IPS DF 6.9 (cell line): Measurements from ENCODE around the gene PUS1.

ENCODE experiments used
- DNase-seq: peaks from one replicate; pipeline ENCODE4 v3.0.0-alpha.2; 2013; ENCODE audit warnings: low read depth, low spot score
- H3K27ac ChIP-seq: one replicate; pipeline ENCODE4 v1.5.1; 2013; ENCODE audit warnings: low read length, control low read depth
- H3K27me3 ChIP-seq: 2 replicates; pipeline ENCODE4 v1.6.1; 2013; ENCODE audit warnings: mild to moderate bottlenecking, low read length; ENCODE audit not compliant: control insufficient read depth, insufficient read depth
- H3K36me3 ChIP-seq: 2 replicates; pipeline ENCODE4 v1.6.1; 2013; ENCODE audit warnings: low read length; ENCODE audit not compliant: control insufficient read depth, insufficient read depth
- H3K4me1 ChIP-seq: 2 replicates; pipeline ENCODE4 v1.6.1; 2013; ENCODE audit warnings: low read length; ENCODE audit not compliant: control insufficient read depth, insufficient read depth
- H3K4me3 ChIP-seq: 2 replicates; pipeline ENCODE4 v1.5.1; 2013; ENCODE audit warnings: mild to moderate bottlenecking, low read length
- H3K9me3 ChIP-seq: 2 replicates; pipeline ENCODE4 v1.6.1; 2013; ENCODE audit warnings: low read length, inconsistent platforms; ENCODE audit not compliant: control insufficient read depth, insufficient read depth
- WGBS: extraction: QIAGEN DNeasy Blood & Tissue Kit; methylation state at CpG from one replicate; pipeline ENCODE4 v1.1.7; 2013; ENCODE audit warnings: mixed read lengths, missing lambda C conversion rate; ENCODE audit not compliant: insufficient read length, insufficient coverage; 5-methylcytosine and 5-hydroxymethylcytosine counted together

PUS1 gene

DNA sequence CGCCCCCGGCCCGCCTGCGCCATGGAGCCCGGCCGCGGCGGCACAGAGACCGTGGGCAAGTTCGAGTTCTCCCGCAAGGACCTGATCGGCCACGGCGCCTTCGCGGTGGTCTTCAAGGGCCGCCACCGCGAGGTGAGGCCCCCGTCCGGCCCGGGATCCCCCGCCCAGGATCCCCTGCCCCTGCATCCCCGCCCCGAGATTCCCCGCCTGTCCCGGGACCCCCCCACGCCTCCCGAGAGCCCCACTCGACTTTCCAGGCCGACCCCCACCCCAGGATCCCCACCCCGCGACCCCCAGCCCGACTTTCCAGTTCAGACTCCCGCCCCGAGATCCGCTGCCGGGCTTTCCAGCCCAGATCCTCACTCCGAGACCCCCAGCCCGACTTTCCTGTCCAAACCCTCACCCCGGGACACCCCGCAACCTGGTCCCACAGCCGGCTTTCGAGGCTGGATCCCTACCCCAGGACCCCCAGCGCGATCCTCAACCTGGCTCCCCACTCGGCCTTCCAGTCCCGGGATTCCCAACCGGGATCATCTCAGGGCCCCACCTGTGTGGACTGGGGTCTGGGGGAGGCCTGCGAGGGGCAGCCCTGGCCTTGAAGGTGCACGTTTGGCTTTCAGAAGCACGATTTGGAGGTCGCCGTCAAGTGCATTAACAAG, 34.0 kb upstream of the PUS1 start:
- Histone ChIP-seq H3K36me3 (no peaks in the 10 kb centered on the region), H3K4me3 (peak overlapping the region; percentile 86; the same call in 1 of the 2 replicates), H3K27ac (no peak overlapping the region), H3K4me1 (peaks cover 6% of the 10 kb centered on the region), H3K27me3 (no peaks in the 10 kb centered on the region), H3K9me3 (no peaks in the 10 kb centered on the region)
- DNase-seq = no peak
- WGBS = no CpG with 5 or more reads among the region's 54 CpGs

DNA sequence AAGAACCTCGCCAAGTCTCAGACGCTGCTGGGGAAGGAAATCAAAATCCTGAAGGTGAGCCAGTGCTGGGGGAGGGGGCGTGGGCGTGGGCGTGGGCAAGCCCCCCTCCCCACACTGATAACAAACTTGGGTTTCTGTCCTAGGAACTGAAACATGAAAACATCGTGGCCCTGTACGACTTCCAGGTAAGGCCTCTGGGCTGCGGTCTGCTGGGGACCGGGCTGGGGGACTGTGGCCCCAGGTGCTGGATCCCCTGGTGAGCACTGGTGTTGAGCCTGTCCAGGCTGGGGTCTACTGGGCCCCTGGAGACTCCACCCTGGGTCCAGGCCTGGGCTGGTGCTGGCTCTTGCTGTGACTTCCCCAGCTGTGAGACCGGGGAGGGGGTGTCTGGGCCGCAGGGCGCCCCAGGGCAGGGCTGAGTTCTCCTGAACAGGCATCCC, 33.4 kb upstream of the PUS1 start:
- DNase-seq = no peak
- no CpG with 5 or more reads among the region's 12 CpGs for WGBS
- Histone ChIP-seq H3K27ac (no peak overlapping the region), H3K9me3 (no peaks in the 10 kb centered on the region), H3K36me3 (no peaks in the 10 kb centered on the region), H3K4me1 (peaks cover 7% of the 10 kb centered on the region), H3K27me3 (no peaks in the 10 kb centered on the region), H3K4me3 (peak overlapping the region; percentile 86; the same call in 1 of the 2 replicates)

DNA sequence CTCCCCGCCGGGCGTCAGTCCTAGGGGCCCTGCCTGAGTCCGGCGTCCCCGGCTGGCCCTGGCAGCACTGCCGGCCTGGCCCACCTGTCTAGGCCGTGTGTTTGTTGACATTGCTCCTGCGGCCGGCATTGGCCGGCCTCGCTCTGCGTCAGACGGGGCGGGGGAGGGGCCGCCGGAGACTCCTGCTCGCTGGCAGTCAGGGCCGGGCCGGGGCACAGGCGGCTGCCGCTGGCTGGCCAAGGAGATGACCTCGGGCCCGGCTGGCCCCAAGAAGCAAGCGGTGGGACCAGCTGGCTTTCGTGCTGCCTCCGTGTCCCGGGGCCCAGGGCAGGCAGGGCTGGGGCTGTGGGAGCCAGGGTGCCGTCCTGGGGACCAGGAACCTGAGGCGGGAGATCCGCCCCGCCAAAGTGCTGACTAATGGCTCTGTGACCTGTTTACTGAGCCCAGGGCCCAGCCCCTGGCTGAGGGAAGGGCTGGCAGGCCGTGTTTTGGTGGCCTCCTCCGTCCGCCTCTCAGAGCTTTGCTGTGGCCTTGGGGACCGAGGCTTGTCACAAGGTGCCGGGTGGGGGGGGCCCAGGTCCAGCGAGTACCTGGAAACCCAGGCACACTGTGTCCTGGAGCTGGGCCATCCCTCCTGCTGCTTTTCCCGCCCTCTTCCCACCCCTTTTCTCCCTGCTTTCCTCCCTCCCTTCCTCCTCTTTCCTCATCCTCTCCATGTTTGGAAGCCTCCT, 32.8 kb upstream of the PUS1 start:
- H3K9me3 ChIP-seq = no peaks in the 10 kb centered on the region
- no peaks in the 10 kb centered on the region for H3K36me3 ChIP-seq
- no CpG with 5 or more reads among the region's 39 CpGs for WGBS
- H3K27me3 ChIP-seq = no peaks in the 10 kb centered on the region
- H3K27ac ChIP-seq = no peak overlapping the region
- H3K4me1 ChIP-seq = peaks cover 7% of the 10 kb centered on the region
- DNase-seq = peak; percentile 47
- H3K4me3 ChIP-seq = peak overlapping the region; percentile 39; the same call in 1 of the 2 replicates

DNA sequence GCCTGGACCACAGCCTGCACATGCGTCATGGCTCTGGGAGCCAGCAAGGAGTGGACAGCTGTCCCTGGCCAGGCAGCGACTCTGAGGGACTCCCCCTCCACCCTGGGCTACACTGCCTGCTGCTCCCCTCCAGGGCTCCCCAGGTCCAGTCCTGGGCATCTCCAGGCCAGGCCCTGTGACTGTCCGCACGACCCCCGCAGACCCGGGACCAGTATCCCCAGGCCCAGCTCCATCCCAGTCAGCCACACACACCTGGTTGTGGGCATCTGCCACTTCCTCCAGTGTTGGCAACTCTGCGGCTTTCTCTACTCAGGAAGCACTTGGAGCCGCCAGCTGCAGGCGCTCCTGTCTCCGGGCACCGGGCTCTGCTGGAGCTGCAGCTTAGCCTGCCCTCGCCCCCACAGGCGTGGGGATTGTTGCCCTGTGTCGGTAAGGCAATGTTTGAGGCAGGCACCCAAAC, 32.2 kb upstream of the PUS1 start:
- Histone ChIP-seq H3K4me1 (peaks cover 7% of the 10 kb centered on the region), H3K9me3 (no peaks in the 10 kb centered on the region), H3K27ac (no peak overlapping the region), H3K27me3 (no peaks in the 10 kb centered on the region), H3K36me3 (no peaks in the 10 kb centered on the region), H3K4me3 (no peak overlapping the region)
- no CpG with 5 or more reads among the region's 14 CpGs for WGBS
- no peak for DNase-seq

DNA sequence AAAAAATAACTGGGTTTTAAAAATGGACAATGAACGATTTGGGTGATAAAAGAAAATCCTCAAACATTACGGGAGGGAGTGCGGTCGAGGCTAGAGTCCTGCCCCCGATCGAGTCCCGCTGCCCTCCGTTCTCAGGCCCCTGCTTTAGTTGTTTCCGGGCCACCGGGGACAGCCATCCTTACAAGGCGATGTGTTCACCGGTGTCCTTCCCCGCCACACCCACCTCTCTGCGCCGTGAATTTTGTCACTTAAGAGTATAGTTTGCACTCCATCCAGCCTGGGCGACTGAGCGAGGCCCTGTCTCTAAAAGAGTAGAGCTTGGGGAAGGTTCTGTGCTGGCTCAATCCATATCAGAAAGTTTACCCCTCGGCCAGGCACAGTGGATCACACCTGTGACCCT, 31.8 kb upstream of the PUS1 start:
- Histone ChIP-seq H3K36me3 (no peaks in the 10 kb centered on the region), H3K27me3 (no peaks in the 10 kb centered on the region), H3K9me3 (no peaks in the 10 kb centered on the region), H3K4me1 (peaks cover 7% of the 10 kb centered on the region), H3K27ac (no peak overlapping the region), H3K4me3 (no peak overlapping the region)
- WGBS = no CpG with 5 or more reads among the region's 18 CpGs
- no peak for DNase-seq

DNA sequence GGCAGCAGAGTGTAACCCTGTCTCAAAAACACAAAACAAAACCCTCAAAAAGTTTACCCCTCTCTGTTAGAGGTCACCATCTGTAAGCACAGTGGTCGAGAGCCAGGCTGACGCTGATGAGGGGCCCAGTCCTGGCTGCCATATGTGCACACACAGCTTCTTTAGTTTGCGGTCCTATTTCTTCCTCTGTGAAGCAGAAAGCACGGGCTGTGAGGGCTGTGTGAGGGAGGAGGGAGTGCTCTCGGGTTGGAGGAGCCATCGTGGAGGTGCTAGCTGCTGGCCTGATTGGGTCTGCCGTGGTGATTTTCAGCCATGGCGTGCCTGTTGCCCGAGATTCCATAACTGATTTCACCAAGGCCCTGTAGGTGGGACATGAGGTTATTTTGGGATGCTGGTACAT, 31.2 kb upstream of the PUS1 start:
- no peaks in the 10 kb centered on the region for H3K9me3 ChIP-seq
- no CpG with 5 or more reads among the region's 9 CpGs for WGBS
- H3K36me3 ChIP-seq = no peaks in the 10 kb centered on the region
- no peaks in the 10 kb centered on the region for H3K27me3 ChIP-seq
- no peak overlapping the region for H3K27ac ChIP-seq
- H3K4me3 ChIP-seq = no peak overlapping the region
- peaks cover 7% of the 10 kb centered on the region for H3K4me1 ChIP-seq
- DNase-seq = no peak

DNA sequence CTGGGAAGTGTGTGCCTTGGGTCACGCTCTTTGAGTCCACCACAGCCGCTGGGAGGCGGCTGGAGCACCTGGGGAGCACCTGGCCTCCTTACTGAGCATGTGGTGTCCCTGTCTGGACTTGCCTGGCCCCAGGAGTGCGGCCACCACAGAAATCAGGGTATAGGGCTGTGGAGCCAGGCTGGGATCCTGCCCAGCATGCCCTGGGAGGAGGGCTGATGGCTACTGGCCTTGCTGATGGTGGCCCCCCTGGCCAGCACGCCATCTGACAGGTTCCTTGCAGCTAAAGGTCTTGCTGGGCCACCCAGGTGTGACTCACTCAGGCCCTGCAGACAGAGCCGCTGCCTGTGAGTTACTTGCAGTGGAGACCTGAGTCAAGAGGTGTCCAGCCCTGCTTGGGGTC, 28.7 kb upstream of the PUS1 start:
- Histone ChIP-seq H3K36me3 (no peaks in the 10 kb centered on the region), H3K27me3 (no peaks in the 10 kb centered on the region), H3K27ac (no peak overlapping the region), H3K9me3 (no peaks in the 10 kb centered on the region), H3K4me1 (peaks cover 7% of the 10 kb centered on the region), H3K4me3 (no peak overlapping the region)
- DNase-seq = no peak
- WGBS = no CpG with 5 or more reads among the region's 6 CpGs

DNA sequence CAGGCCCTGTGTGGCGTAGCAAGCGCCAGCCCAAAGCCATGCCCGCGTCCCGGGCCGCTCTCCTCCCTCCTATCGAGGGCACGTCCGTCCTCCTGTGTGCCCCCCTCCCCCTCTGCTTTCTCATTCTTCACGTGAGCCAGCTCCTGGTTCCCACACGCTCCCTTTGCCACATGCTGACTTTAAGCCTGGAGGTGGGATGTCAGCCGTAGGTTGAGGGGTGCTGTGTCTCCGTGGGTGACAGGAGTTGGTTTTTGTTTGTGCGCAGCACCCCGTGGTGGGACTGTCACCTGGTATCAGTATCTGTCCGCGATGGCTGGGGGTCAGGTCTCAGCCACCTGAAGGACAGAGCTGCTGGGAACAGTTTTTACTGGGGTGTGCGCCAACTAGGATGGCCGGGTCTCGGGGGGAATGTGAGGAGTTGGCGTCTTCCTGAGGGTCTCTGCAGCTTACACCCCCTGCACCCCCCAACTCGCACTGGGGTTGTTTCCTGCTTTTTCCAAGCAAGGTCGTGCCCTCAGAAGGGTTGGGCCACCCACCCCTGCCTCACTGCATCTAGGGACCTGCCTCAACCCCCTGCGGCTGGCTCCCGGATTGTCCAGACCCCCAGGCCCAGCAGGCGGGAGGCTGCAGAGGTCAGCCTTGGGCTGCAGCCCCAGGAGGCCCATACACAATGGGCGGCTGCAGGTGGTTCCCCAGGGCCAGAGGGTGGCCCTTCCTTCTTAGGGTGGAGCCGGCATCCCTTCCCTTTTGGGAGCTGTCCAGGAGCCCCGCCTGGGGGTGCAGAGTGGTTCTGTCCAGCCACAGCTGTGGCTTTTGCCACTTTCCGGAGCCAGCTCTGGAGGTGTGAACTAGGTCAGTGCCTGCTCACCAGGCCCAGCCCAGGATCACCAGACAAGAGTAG, 27.4 kb upstream of the PUS1 start:
- H3K27ac ChIP-seq = no peak overlapping the region
- no CpG with 5 or more reads among the region's 30 CpGs for WGBS
- peaks cover 3% of the 10 kb centered on the region for H3K4me1 ChIP-seq
- DNase-seq = no peak
- H3K9me3 ChIP-seq = no peaks in the 10 kb centered on the region
- H3K27me3 ChIP-seq = no peaks in the 10 kb centered on the region
- no peaks in the 10 kb centered on the region for H3K36me3 ChIP-seq
- H3K4me3 ChIP-seq = no peak overlapping the region

DNA sequence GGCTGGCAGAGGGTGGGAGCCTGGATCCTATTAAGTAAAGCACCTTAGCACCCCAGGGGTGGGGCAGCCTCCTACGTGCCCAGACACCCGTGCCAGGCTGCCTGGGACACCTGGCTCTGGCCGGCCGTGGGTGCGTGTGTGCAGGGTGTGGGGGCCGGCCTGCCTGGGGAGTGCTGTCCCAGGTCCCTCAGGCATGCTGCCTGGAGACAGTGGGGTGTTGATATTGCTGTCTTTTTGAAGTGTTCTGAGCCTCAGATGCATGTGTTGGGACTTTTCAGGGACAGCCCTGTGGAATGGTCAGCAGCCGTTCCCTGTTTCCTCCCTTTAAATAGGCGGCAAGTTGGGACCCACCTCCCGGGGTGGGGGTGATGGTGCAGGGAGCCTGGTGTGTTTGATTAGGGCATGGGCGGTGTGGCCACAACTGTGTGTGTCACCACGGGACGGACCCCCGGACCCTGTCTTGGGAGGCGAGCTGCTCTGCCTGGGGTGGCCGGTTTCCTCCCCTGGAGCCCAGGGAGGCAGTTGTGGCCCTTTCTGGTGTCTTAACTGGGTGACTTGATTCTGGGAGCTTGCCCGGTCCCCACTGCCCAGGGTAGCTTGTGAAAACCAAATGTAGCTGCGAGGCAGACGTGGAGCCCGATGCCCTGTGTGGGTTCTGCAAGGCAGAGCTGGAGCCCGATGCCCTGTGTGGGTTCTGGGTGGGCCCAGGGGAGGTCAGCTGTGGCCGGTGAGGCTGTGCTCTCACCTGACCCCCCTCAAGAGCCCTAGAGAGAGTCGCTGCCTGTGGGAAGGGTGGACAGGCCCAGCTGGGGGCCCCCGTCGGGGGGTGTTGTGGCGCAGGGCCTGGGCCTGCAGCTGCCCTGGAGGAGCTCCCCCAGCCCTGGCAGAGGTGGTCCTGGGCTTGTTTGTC, 26.5 kb upstream of the PUS1 start:
- Histone ChIP-seq H3K4me1 (0 out of 2 replicates have a peak, but pooled peaks cover 1% of the 10 kb centered on the region), H3K27me3 (no peaks in the 10 kb centered on the region), H3K27ac (no peak overlapping the region), H3K4me3 (no peak overlapping the region), H3K9me3 (no peaks in the 10 kb centered on the region), H3K36me3 (no peaks in the 10 kb centered on the region)
- WGBS = no CpG with 5 or more reads among the region's 25 CpGs
- no peak for DNase-seq
